AG04449 (cell line): ENCODE data around the gene STON1.

ENCODE experiments used
- CTCF ChIA-PET: fragments of 350-600 bp; formaldehyde crosslinking; extraction: SDS; loops from one replicate; lab custom pipeline; 2021; ENCODE audit warnings: antibody characterized with exemption; lab: Yijun Ruan, JAX
- POLR2A ChIA-PET: fragments of 400-600, 350-600 bp; formaldehyde crosslinking; extraction: SDS; loops from one replicate; lab custom pipeline; 2020; ENCODE audit warnings: antibody characterized with exemption, inconsistent platforms; lab: Yijun Ruan, JAX
- DNase-seq: peaks from one replicate; pipeline ENCODE4 v3.0.0-alpha.2; 2010; ENCODE audit warnings: low read depth, low spot score
- H3K4me3 ChIP-seq: 2 replicates; pipeline ENCODE4 v1.5.1; 2011; ENCODE audit warnings: low read depth, mild to moderate bottlenecking, control low read depth, low read length
- CTCF ChIP-seq: IDR thresholded peaks from one replicate; pipeline ENCODE4 v1.5.1; 2011; ENCODE audit warnings: mild to moderate bottlenecking, moderate library complexity, low read length, control low read depth, inconsistent platforms; ENCODE audit not compliant: insufficient read depth; ENCODE audit errors: missing control alignments

Gene STON1

GRCh38 chr2:48530033-48530811 lies at the start of gene STON1:
STON1 (plus strand) TSS chr2:48530154; CDS start chr2:48580634, 50,480 bp downstream.
- DNase-seq, result no peak
- POLR2A ChIA-PET, result interaction anchor here (1.0 kb wide), 2 partner anchors 20 to 423 kb away, joined by 3 read pairs; no protein-coding TSS in a partner anchor
- H3K4me3 ChIP-seq, result peak within 1 kb of the TSS; percentile 76
- CTCF ChIA-PET, result interaction anchor here (0.6 to 2.9 kb wide), 3 partner anchors 14 to 60 kb away, joined by 3 to 8 read pairs (median 7); no protein-coding TSS in a partner anchor
- TF ChIP-seq CTCF, result peak; percentile 14

GRCh38 chr2:48480526-48480925 lies 49.4 kb upstream of the STON1 start:
- no peak overlapping the region for H3K4me3 ChIP-seq
- POLR2A ChIA-PET, result no interaction called here
- CTCF ChIA-PET, result interaction anchor here (6.4 kb wide), 1 partner anchor 10 kb away, joined by 66 read pairs; no protein-coding TSS in a partner anchor
- TF ChIP-seq CTCF, result no peak
- no peak for DNase-seq

- POLR2A ChIA-PET, result no interaction called here
- no peak overlapping the region for H3K4me3 ChIP-seq
- TF ChIP-seq CTCF, result no peak
- DNase-seq, result peak; percentile 42
- CTCF ChIA-PET, result interaction anchor here (1.0 to 6.4 kb wide), 2 partner anchors 12 to 106 kb away, joined by 5 to 66 read pairs; no protein-coding TSS in a partner anchor
Observed at GRCh38 chr2:48482313-48482712, 47.6 kb upstream of the STON1 start.

- ChIA-PET POLR2A (interaction anchor here (0.5 kb wide), 1 partner anchor 10 kb away, joined by 3 read pairs; no protein-coding TSS in a partner anchor), CTCF (interaction anchor here (1.0 to 6.4 kb wide), 2 partner anchors 13 to 106 kb away, joined by 5 to 66 read pairs; no protein-coding TSS in a partner anchor)
- no peak for DNase-seq
- no peak overlapping the region for H3K4me3 ChIP-seq
- TF ChIP-seq CTCF, result no peak
Observed at GRCh38 chr2:48482769-48483168, 47.2 kb upstream of the STON1 start.

GRCh38 chr2:48483506-48483905 lies 46.4 kb upstream of the STON1 start:
- POLR2A ChIA-PET, result interaction anchor here (0.5 kb wide), 1 partner anchor 11 kb away, joined by 3 read pairs; no protein-coding TSS in a partner anchor
- no peak for DNase-seq
- no peak overlapping the region for H3K4me3 ChIP-seq
- no peak for TF ChIP-seq CTCF
- CTCF ChIA-PET, result interaction anchor here (6.4 kb wide), 1 partner anchor 13 kb away, joined by 66 read pairs; no protein-coding TSS in a partner anchor

- H3K4me3 ChIP-seq, result no peak overlapping the region
- ChIA-PET POLR2A (no interaction called here), CTCF (interaction anchor here (6.4 kb wide), 1 partner anchor 14 kb away, joined by 66 read pairs; no protein-coding TSS in a partner anchor)
- TF ChIP-seq CTCF, result no peak
- DNase-seq, result peak; percentile 24
Observed at GRCh38 chr2:48483916-48484315, 46.0 kb upstream of the STON1 start.
